Stimulated activated CD8-positive, alpha-beta memory T cell treated with anti-CD3 and anti-CD28 coated beads, Interleukin-12 subunit alpha, Interleukin-12 subunit beta, amount 100 ng/mL, for 24 hours (primary cell): Measurements from ENCODE around the gene TOGARAM2.
"Not testable (repeated sequence)": the region's sequence is repeated elsewhere in the genome, so short reads cannot be mapped to it uniquely, and the experiment has no call there.

Source experiments
- DNase-seq: peaks from one replicate; pipeline ENCODE4 v3.0.0-alpha.2; 2020; ENCODE audit errors: extremely low read depth

Gene TOGARAM2

DNA sequence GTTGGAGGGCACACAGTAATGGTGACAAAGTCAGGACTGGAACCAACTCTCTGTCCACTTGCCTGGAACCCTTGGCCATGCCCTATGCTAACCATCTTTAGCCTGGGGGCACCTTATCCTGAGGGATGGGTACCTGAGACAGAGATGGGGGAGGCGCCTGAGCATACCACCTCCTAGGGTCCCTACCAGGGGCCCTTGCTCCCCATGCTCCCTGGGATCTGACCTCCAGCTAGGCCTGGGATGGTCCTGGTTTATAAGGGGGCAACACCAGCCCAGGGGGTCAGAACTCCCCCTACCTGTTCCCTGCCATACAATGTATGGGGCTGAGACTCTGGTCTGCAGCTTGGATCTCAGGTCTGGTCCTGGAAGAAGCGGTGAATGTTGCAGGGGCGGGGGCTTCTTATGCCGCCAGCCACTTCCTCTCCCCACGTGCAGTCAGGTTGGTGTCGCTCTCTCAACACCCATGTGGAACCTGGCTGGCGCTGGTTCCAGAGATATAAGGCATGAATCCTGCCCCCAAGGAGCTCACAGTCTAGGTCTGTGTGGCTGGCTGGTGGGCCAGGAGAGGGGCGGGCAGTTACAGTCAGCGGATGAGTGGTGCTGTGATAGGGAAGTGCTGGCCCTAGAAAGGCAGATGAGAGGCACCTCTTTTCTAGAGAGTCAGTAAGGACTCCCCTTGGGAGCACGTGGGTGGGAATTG is 3.8 kb upstream of the TOGARAM2 start:
- no peak for DNase-seq

DNA sequence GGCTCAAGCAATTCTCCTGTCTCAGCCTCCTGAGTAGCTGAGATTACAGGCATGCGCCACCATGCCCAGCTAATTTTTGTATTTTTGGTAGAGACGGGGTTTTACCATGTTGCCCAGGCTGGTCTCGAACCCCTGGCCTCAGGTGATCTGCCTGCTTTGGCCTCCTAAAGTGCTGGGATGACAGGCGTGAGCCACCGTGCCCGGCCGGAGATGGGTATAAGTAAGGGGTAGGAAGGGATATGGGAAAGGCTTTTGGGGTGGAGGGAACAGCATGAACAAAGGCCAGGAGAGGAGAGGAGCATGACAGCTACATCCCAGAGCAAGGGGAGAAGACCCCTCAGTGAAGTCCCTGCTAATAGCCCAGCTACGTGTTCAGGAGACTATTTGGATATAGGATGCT is 3.1 kb upstream of the TOGARAM2 start:
- not testable (repeated sequence) for DNase-seq

DNA sequence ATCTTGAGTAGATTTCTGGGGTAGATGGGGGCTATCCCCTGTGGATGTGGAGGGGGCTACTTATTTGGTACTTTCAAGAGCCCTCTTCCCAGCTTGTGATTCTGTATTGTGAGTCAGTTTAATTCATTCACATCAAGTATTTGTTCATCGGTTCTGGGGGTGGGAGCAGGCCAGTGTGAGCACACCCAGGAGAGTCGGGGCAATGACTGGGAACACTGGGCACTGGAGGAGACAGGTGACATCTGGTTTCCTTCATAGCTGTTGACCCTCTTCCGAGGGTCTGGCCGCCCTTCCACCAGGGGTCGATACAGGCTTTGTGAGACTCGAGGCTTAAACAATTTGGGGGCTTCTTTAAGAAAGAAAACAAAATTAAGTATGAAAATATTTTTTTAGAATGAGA is 2.5 kb upstream of the TOGARAM2 start:
- DNase-seq: no peak

DNA sequence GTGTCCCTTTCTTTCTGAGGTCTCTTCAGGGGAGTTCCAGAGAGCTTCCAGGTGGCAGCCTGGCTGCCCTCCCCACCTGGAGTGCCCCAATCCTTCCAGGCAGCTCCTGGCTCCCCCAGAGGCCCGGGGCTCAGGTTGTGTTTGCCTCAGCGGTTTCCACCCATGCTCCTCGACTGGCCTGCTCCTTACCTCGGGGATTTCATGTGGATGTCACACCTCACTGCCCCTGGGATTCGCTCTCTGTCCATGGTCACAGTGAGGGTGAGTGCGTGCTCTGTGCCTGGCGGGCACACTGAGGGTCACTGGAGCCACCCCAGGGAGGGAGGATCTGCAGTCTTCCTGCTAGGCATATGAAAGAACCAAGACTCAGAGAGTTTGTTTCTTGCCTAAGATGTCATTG is 2.1 kb upstream of the TOGARAM2 start:
- no peak for DNase-seq

DNA sequence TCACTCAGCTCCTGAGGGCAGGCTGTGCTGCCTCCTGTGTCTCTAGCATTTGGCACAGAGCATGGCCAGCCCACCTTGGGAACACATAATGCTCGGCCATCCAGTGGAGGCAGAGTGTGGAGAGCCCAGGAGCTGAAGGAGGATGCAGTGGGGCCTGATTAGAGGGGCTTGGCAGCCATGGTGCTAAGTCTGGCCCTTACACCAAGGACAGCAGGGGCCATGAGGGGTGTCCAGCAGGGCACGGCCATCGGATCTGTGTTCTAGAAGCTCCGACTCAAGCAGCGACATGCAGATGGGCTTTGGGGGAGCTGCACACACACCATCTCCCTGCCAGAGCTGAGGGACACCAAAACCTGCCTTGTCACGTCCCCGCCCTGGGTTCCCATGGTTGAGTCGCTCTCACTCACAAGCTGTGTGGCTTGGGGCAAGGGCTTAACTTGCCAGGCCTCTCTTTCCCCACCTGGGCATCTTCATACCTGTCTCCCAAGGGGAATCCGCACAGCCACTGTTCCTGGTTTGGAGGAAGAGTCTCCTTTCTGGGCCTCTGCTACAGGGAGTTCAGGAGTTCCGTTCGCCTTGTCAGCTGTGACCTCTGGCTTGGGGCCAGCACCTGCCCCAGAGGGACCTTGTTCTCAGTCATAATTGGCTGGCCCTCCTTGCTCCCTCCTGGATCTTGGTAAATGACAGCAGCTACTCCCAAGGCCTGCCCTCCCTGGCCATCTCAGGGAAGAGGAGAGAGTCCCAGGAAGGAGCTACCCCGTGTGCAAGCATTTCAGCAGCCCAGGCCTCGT is 1.3 kb upstream of the TOGARAM2 start:
- no peak for DNase-seq

DNA sequence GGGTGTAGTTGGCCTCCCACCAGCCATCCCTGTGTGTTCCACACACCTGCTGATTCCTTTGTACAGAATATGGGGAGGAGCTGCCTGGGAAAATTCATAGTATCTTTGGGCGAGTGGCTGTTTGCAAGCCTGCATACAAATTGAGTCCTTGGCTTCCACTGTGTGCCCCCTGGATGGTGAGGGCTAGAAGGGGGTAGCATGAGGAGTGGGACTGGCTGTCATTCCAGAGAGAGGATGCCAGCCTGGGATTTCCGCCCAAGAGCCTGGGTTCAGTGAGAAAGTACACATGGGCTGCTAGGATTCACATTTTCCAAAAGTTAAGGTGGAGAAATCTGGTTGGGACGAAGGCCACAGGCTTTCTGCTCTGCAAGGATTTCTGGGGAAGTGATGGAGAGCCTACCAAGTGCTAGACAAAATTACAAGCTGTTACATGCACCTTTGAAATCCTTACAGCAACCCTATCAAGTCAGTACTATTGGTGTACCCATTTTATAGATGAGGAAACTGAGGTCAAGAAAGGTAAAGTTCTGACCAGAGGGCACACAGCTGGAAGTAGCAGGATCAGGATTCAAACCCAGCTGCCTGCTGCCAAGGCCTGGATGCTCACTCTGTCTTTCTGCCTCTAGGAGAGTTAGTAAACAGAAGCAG is 606 bp upstream of the TOGARAM2 start:
- DNase-seq: no peak

DNA sequence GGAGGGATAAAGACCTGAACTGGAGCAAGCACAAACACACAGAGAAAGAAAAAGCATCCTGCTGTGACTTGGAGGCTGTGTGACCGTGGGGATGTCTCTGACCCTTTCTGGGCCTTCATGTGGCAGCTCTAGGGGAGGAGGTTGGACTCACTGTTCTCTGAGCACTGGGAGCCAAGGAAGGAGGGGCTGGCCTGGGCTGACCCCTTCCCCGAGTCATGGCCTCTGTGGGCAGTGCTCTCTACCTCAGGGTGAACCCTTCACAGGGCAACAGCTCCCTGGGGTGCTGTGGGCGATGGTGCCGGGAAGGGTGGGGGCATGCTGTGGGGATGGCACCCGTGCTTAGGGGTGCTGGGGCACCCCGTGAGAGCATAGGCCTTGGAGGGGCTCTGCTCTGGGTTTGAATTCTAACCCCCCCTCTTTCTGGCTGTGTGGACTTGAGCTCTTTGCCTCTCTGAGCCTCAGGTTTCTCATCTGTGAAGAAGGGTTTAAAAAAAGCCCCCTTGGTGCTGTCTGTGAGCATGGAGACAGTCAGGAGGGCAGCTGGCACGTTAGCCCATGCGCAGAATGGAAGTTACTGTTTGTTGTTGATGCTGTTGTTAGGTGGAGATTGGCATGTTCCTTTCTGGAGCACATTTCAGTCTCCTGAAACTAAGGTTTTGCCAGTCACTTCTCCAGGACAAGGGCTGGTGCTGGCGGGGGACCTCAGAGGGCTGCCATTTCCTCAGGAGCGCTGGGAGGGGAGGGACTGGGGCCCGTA is 700 bp downstream of the TOGARAM2 start:
- no peak for DNase-seq

DNA sequence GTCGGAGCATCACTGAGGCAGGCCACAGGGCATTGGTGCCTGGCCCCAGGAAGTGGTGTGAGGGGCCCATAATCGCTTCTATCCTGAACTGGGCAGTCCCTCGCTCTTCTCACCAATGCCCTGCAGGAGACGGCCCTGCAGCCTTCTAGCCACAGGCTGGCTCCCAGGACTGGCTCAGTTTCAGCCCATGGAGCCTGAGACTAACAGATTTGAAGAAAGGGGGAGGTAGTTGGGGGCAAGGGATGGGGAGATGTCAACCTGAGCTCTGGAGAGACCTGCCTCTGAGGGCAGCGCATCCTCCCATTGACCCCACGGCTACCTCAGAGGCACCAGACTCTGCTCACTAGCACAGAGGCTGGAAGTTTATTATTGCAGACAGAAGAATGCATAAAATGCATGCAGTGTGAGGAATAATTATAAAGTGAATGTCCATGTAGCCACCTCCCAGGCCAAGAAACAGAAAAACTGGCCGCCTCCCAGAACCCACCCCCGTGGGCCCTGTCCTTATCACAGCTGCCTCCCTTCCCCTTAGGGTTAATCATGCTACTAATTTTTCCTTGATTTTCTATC is 1.4 kb downstream of the TOGARAM2 start:
- no peak for DNase-seq

DNA sequence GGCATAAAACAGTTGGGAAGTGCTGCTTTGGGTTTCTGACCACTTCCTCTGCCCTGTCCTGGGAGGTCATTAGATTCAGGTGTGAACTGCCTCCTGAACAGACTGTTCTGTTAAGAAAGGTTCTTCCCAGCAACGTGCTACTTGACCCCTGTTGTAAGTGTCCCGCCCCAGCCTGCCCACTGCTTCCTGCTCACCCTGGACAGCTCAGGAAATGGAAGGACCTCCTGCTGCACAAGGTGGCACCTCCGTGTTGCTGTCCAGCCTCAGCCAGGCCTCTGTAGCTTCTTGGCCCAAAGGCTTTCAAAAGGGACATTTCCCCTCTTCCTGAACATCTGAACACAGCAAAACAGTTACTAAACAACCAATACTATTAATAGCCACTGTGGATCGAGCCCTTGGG is 5.3 kb downstream of the TOGARAM2 start:
- DNase-seq: no peak

DNA sequence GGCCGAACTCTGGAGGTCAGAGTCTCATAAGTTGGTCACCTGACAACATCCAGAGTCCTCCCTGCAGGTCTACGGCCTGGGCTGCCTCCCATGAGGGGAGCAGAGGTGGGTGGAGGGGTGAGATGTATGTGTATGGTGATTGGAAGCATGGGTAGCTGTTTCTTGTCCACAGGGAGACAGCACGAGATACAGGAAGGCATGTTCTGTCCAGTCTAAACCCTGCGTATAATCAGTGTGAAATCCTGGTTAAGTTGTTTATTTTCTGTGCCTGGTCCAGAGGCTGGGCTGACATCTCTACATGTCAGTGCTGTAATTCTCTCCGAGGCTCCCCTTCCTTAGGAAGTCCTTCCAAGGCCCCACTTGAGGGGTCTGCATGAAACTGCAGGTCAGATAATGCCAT is 8.9 kb downstream of the TOGARAM2 start:
- DNase-seq: no peak

DNA sequence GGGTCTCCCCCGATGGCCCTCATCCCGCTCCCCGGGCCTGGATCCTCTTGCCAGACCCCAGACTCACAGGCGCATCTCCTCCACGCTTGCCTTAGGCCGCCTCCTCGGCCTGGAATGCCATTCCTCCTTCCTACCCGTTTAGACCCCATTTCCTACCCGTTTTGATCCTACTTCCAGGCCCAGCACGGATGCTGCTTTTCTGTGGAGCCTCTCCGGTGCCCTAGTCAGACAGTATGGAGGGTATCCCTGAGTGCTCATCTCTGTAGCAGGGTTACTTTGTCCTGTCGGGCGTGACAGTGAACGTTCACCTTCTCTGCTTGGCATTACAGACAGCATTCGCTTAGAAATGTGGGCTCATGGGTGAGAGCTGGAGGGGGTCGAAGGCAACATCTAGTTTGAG is 9.3 kb downstream of the TOGARAM2 start:
- DNase-seq: no peak

DNA sequence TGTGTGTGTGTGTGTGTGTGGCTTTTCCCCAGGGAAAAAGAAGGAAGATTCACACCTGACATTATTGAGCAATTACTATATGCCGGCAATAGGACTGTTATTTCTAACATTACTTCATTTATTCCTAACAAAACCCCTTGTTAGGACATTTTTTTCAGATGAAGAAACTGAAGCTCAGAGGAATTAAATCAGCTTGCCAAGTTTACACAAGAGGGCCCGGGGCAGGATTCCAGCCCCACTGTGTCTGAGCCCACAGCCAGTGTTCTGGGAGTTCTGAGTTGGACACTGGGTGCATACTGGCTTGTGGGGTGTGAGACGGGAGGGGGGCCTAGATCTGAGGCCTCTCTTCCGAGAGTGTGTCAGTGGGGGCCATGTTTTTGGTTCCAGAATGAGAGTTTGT is 9.9 kb downstream of the TOGARAM2 start:
- no peak for DNase-seq

DNA sequence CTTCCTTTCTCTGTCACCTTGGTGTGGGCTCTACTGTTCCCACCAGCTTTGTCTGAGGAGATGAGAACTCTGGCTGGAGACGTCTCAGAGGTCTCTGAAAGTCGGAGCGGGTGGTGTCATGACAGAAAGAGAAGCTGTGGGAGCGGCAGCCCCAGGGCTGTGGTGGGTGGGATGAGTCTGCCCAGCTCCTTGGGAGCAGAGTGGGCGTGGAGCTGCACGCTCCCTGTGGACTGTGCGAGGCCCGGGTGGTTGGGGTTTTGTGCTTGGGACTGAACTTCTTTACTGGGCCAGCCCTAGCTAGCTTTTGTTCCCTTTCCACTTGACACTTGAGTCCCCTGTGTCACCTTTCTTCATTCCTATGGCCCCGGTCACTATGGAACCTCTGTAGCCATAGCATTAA is 10.4 kb downstream of the TOGARAM2 start:
- no peak for DNase-seq

DNA sequence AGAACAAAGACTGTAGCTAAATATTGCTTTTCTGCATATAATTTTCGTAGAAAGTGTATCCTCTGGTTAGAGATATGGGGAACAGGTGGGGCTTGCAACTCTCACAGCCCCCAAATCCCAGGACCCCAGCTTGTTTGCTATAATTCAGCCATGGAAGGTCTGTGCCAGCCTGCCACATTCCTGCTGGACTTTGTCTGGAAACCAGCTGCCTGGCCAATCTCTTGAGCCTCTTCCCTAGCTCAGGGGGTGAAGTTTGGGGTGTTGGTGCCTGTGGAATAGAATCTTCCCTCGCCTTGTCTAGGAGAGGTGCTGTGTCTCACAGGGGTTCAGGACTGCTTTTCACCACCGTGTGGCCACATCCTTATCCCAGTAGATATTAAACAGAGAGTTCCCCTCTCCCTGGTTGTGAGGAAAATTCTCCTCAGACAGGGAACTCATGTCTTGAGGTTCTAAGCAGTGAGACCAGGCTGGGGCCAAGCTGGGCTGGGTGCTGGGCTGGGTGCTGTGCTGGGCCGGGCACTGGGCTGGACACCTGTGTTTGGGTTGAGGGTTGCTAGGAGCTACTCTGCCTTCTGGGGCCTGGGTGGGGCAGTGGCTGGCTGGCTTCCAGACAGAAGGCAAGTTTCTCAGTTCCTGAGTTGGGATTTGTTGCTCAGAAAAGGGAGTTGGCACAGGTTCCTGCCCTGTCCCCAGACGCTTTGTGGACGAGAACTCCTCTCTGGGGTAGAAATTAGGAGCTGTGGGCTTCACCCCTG is 12.3 kb downstream of the TOGARAM2 start:
- no peak for DNase-seq

DNA sequence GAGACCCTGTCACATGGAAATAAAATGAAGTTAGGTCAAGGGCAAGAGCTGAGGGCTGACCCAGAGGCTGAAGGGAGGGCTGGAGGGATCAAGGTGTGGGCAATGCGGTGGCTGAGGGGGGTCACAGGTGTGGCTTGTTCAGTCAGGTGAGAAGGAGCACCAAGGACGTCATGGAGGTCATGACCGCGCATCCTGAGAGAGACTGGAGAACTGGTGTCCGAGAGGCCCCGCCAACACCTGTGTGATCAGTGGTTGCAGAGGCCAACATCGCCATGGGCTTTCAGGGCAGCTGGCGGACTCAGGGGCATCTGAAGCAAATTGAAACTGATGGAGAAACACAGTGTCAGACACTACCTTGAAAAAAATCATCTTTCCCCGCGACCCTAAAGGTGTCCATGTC is 13.0 kb downstream of the TOGARAM2 start:
- DNase-seq: no peak

DNA sequence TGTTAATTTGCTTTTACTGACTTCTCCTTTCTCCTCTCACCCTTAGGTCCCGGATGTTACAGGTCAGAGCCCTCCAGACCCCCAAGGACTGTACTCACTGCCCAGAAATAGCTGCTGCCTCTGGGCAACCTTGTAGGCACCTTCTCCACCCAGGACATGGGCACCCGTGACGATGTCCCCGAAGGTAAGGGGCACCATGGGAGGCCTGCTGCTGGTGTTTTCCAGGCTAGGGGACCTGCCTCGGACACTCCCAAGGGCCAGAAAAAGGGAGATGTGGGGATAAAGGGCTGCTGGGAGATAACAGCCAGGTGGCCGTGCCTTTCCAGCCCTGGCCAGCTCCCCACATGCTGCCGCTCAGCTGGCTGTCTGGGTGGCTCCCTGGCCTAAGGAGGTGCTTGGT is 13.6 kb downstream of the TOGARAM2 start:
- no peak for DNase-seq

DNA sequence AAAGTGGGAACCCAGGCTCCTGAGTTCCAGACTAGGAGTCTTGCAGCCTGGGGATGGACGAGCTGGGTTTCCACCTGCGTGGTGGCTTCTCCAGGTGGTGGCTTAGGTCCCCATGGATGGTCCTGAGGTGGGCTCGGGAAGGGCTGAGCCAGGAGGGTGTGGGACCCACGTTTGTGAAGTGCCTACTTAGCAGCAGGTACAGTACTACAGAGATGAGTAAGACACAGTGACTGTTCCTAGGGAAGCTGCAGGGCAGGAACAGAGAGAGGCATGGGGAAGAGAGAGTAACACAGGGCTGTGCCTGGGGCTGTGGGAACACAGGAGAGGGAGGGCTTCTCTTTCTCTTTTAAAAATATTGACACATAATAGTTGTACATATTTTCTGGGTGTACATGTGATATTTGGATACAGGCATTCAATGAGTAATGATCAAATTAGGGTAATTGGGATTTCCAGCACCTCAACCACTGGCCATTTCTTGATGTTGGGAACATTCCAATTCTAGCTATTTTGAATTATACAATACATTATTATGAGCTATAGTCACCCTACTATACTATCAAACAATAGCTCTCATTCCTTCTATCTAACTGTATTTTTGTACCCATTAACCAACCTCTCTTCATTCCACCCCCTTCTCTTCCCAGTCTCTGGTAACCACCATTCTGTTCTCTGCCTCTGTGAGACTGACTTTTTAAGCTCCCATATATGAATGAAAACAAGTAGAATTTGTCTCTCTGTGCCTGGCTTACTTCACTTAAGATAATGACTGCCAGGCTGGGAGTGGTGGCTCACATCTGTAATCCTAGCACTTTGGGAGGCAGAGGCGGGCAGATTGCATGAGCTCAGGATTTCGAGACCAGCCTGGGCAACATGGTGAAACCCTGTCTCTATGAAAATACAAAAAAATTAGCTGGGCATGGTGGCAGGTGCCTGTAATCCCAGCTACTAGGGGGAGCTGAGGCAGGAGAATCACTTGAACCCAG is 15.0 kb downstream of the TOGARAM2 start:
- no peak for DNase-seq

DNA sequence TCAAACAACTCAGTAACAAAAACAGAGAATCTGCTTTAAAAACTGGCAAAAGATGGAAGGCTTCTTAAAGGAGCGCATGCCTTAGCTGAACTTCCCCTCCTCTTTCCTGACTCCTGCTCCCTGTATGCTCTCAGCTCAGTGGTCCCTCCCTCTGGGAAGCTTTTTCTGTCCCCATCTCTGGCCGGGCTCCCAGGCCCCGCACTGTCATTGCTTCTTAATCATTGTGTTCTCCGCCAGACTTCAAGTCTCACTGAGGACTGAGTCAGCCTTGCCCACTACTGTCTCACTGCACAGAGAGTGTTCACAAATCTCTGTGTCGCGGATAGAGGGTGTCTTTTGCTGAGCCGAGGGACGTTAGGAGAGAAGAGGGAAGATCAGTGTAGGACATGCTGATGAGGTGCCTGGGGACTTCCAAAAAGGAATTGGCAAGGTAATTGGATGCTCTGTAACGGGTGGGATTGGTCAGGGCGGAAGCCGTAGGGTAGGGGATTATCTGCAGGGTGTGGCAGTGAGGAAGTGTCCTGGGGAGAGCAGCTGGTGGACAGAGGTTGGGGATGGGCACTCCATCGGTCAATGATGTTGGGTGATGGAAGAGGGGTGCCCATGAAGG is 16.2 kb downstream of the TOGARAM2 start:
- DNase-seq: no peak
